ENCODE data around the gene C12orf75.
"Not testable (repeated sequence)": the region's sequence is repeated elsewhere in the genome, so short reads cannot be mapped to it uniquely, and the experiment has no call there.

C12orf75 gene

DNA sequence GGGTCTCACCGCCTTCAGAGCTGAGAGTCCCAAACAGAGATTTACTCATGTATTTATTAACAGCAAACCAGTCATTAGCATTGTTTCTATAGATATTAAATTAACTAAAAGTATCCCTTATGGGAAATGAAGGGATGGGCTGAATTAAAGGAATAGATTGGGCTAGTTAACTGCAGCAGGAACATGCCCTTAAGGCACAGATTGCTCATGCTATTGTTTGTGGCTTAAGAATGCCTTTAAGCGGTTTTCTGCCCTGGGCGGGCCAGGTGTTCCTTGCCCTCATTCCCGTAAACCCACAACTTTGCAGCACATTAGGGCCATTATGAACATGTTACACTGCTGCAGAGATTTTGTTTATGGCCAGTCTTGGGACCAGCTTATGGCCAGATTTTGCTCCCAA lies 21.7 kb upstream of the C12orf75 start:
- not testable (repeated sequence) for DNase-seq; H3K27ac ChIP-seq; H3K36me3 ChIP-seq; H3K27me3 ChIP-seq (ENCODE audit: insufficient read depth, low read depth, severe bottlenecking); H3K4me3 ChIP-seq (ENCODE audit: low read depth, low read length)
- peaks cover 12% of the 10 kb centered on the region for H3K9me3 ChIP-seq (ENCODE audit: severe bottlenecking)

- H3K4me3 ChIP-seq (ENCODE audit: low read depth, low read length); H3K36me3 ChIP-seq; H3K27me3 ChIP-seq (ENCODE audit: insufficient read depth, low read depth, severe bottlenecking); H3K27ac ChIP-seq; DNase-seq: not testable (repeated sequence)
- H3K9me3 ChIP-seq (ENCODE audit: severe bottlenecking) = peaks cover 13% of the 10 kb centered on the region
Observed at GRCh38 chr12:105309384-105309783, 21.1 kb upstream of the C12orf75 start.

GRCh38 chr12:105310476-105311085 lies 19.9 kb upstream of the C12orf75 start:
- H3K27me3 ChIP-seq (ENCODE audit: insufficient read depth, low read depth, severe bottlenecking); H3K4me3 ChIP-seq (ENCODE audit: low read depth, low read length); H3K36me3 ChIP-seq; H3K27ac ChIP-seq: not testable (repeated sequence)
- H3K9me3 ChIP-seq (ENCODE audit: severe bottlenecking) = peaks cover 13% of the 10 kb centered on the region
- DNase-seq = peak; percentile 21

- not testable (repeated sequence) for H3K27ac ChIP-seq; DNase-seq; H3K36me3 ChIP-seq; H3K4me3 ChIP-seq (ENCODE audit: low read depth, low read length); H3K27me3 ChIP-seq (ENCODE audit: insufficient read depth, low read depth, severe bottlenecking)
- peaks cover 13% of the 10 kb centered on the region for H3K9me3 ChIP-seq (ENCODE audit: severe bottlenecking)
Observed at GRCh38 chr12:105311936-105312335, 18.6 kb upstream of the C12orf75 start.

DNA sequence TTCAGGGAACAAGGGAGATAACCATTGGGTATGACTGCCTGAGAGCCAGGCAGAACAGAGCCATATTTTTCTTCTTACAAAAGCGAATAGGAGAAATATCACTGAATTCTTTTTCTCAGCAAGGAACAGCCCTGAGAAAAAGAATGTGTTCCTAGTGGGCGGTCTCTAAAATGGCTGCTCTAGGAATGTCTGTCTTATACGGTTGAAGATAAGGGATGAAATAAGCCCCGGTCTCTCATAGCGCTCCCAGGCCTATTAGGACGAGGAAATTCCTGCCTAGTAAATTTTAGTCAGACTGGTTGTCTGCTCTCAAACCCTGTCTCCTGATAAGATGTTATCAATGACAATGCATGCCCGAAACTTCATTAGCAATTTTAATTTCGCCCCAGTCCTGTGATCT lies 16.7 kb upstream of the C12orf75 start:
- H3K27ac ChIP-seq; H3K4me3 ChIP-seq (ENCODE audit: low read depth, low read length); H3K27me3 ChIP-seq (ENCODE audit: insufficient read depth, low read depth, severe bottlenecking); DNase-seq; H3K36me3 ChIP-seq: not testable (repeated sequence)
- peaks cover 10% of the 10 kb centered on the region for H3K9me3 ChIP-seq (ENCODE audit: severe bottlenecking)

- no peak for DNase-seq
- Histone ChIP-seq H3K36me3 (no peaks in the 10 kb centered on the region), H3K27ac (no peak overlapping the region), H3K9me3 (ENCODE audit: severe bottlenecking) (peaks cover 6% of the 10 kb centered on the region), H3K27me3 (ENCODE audit: insufficient read depth, low read depth, severe bottlenecking) (no peaks in the 10 kb centered on the region), H3K4me3 (ENCODE audit: low read depth, low read length) (no peak overlapping the region)
- TF ChIP-seq, protein P1, sequence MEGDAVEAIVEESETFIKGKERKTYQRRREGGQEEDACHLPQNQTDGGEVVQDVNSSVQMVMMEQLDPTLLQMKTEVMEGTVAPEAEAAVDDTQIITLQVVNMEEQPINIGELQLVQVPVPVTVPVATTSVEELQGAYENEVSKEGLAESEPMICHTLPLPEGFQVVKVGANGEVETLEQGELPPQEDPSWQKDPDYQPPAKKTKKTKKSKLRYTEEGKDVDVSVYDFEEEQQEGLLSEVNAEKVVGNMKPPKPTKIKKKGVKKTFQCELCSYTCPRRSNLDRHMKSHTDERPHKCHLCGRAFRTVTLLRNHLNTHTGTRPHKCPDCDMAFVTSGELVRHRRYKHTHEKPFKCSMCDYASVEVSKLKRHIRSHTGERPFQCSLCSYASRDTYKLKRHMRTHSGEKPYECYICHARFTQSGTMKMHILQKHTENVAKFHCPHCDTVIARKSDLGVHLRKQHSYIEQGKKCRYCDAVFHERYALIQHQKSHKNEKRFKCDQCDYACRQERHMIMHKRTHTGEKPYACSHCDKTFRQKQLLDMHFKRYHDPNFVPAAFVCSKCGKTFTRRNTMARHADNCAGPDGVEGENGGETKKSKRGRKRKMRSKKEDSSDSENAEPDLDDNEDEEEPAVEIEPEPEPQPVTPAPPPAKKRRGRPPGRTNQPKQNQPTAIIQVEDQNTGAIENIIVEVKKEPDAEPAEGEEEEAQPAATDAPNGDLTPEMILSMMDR (IDR thresholded peaks at IDR 0.05; ENCODE audit: low read depth, low read length) = no peak
Observed at GRCh38 chr12:105315130-105315529, 15.4 kb upstream of the C12orf75 start.

DNA sequence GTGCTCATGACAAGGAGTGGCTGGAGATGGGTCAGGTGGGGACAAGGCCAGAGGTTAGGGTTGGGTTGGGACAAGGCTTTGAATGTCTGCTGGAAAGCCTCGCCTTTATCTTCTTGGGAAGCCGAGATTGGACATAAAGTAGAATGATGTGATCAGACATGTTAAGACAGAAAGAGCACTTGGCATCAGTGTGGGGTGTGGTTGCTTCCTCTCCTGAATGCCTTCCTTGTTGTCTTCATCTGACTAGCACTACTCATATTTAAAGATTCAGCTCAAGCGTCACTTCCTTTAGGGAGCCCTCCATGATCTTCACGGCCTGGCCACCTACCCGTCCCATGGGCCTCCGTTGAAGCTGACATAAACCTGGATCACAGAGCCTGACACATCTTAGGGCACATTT lies 14.8 kb upstream of the C12orf75 start:
- no peaks in the 10 kb centered on the region for H3K36me3 ChIP-seq
- H3K9me3 ChIP-seq (ENCODE audit: severe bottlenecking) = peaks cover 6% of the 10 kb centered on the region
- H3K27me3 ChIP-seq (ENCODE audit: insufficient read depth, low read depth, severe bottlenecking) = no peaks in the 10 kb centered on the region
- TF ChIP-seq, protein P1 (IDR thresholded peaks at IDR 0.05; ENCODE audit: low read depth, low read length) = no peak
- no peak for DNase-seq
- no peak overlapping the region for H3K27ac ChIP-seq
- no peak overlapping the region for H3K4me3 ChIP-seq (ENCODE audit: low read depth, low read length)

DNA sequence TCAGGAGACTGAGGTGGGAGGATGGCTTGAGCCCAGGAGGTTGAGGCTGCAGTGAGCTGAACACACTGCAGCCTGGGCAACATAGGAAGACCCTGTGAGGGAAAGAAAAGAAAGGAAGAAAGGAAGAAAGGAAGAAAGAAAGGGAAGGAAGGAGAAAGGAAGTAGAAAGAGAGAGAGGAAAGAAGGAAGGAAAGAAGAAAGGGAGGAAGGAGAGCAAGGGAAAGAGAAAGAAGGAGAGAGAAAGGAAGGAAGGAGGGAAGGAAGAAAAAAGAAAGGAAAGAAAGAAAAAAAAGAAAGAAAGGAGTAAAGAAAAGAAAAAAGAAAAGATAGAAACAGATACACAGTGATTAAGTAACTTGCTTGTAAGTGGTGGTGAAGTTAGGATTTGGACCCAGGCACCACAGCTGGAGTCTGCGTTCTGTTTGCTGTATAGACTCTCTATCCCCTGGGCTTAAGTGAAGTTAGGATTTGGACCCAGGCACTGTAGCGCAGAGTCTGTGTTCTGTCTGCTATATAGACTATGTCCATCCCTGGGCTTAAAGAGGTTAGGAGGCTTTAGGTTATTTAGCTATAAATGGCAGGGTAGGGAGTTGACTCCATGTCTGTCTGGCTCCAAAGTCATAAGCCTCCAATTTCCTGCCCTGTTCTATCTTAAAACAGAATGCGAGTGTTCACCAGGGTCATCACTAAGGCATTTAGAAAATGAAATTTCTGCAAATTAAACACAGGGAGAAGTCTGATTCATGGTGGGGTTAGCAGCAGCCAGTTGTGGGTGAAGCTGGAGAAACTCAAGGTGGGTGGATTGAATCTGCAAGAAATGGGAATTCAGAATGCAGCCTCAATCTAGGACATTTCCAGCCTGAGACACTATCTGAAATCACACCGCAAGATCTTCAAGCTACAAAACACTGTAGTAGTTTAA lies 13.3 kb upstream of the C12orf75 start:
- no peak overlapping the region for H3K27ac ChIP-seq
- no peaks in the 10 kb centered on the region for H3K36me3 ChIP-seq
- no peak for DNase-seq
- no peak overlapping the region for H3K4me3 ChIP-seq (ENCODE audit: low read depth, low read length)
- H3K9me3 ChIP-seq (ENCODE audit: severe bottlenecking) = peaks cover 6% of the 10 kb centered on the region
- TF ChIP-seq, protein P1 (IDR thresholded peaks at IDR 0.05; ENCODE audit: low read depth, low read length) = no peak
- no peaks in the 10 kb centered on the region for H3K27me3 ChIP-seq (ENCODE audit: insufficient read depth, low read depth, severe bottlenecking)
